Panc1 (cell line): ENCODE results near the gene NDUFC2. TPM values are rescaled to one million over a fixed set of nuclear protein-coding genes. Genes with fewer than 3 reads are reported as not detected.

Experiments
- ATAC-seq: fragments of 200-7000 bp; cut with Tn5 transposase; 2 replicates; pipeline ENCODE4 v1.9.1; 2020; ENCODE audit warnings: mild to moderate bottlenecking, moderate library complexity
- BruUV-seq: library from RNA; stranded (reverse); fragments of 400-500 nt; replicated peaks from 2 replicates; lab custom pipeline; 2021; lab: Mats Ljungman, UMichigan
- CTCF ChIA-PET: fragments of 300-600 bp; sonication (Branson Sonifier 250); formaldehyde crosslinking; loops from one replicate; lab custom pipeline; 2022; ENCODE audit warnings: antibody characterized with exemption; lab: Charles Lee
- POLR2A ChIA-PET: fragments of 300-600 bp; sonication (Branson Sonifier 250); formaldehyde crosslinking; loops from one replicate; lab custom pipeline; 2022; ENCODE audit warnings: antibody characterized with exemption; lab: Charles Lee
- DNase-seq: peaks from one replicate; pipeline ENCODE4 v3.0.0-alpha.2; 2010; ENCODE audit warnings: low read depth, low spot score
- H3K27ac ChIP-seq: 2 replicates; pipeline ENCODE4 v1.5.1; 2011; ENCODE audit warnings: mild to moderate bottlenecking, low read length, inconsistent platforms
- H3K27me3 ChIP-seq: fragments of 200-500 bp; sonication (Bioruptor generic); 2 replicates; pipeline ENCODE4 v1.6.0; 2014; ENCODE audit warnings: low read length, inconsistent platforms; ENCODE audit not compliant: control insufficient read depth, insufficient read depth
- H3K36me3 ChIP-seq: fragments of 200-500 bp; sonication (Bioruptor generic); 2 replicates; pipeline ENCODE4 v1.5.1; 2014; ENCODE audit warnings: inconsistent platforms, mild to moderate bottlenecking, low read length, moderate library complexity; ENCODE audit not compliant: control insufficient read depth, insufficient read depth
- H3K4me1 ChIP-seq: 2 replicates; pipeline ENCODE4 v1.5.1; 2011; ENCODE audit warnings: inconsistent platforms, mild to moderate bottlenecking, low read length, moderate library complexity; ENCODE audit not compliant: control insufficient read depth, insufficient read depth
- H3K4me3 ChIP-seq, 2 experiments: 2 replicates each; pipeline ENCODE4 v1.5.1; 2011 to 2012; ENCODE audit warnings: low read depth in 2 of 2, low read length in 2 of 2, mild to moderate bottlenecking in 2 of 2, inconsistent platforms in 1 of 2, moderate library complexity in 1 of 2
- H3K9me3 ChIP-seq: fragments of 200-500 bp; sonication (Bioruptor generic); 2 replicates; pipeline ENCODE4 v1.5.1; 2014; ENCODE audit warnings: low read depth, mild to moderate bottlenecking, inconsistent platforms, low read length, moderate library complexity; ENCODE audit not compliant: control insufficient read depth, insufficient read depth
- POLR2AphosphoS5 ChIP-seq: IDR thresholded peaks from 2 replicates; pipeline ENCODE4 v1.6.1; 2012; ENCODE audit warnings: mild to moderate bottlenecking, low read depth, low read length, moderate library complexity
- SIN3A ChIP-seq: IDR thresholded peaks from 2 replicates; pipeline ENCODE4 v1.6.1; 2012; ENCODE audit warnings: low read depth, mild to moderate bottlenecking, low read length, moderate library complexity, borderline replicate concordance; ENCODE audit not compliant: insufficient read depth
- TCF7L2 ChIP-seq: IDR thresholded peaks from 2 replicates; pipeline ENCODE4 v1.6.1; 2011; ENCODE audit warnings: mild to moderate bottlenecking, low read depth, low read length, inconsistent platforms
- in situ Hi-C: cut with HindIII; loops from 2 replicates; pipeline ENCODE4 v1.10.0; 2016; ENCODE audit warnings: low sequenced_read_pairs, low pct_unique_long_range_greater_than_20kb
- intact Hi-C: fragments of 100-400 bp; cut with micrococcal nuclease; formaldehyde crosslinking; loops from one replicate; pipeline ENCODE4 v1.10.0; 2022; ENCODE audit not compliant: unreplicated experiment
- total RNA-seq: library from RNA; stranded (reverse); gene quantifications from one replicate; pipeline ENCODE4 v1.2.1, GENCODE V29; 2021; ENCODE audit not compliant: unreplicated experiment
- TF ChIP-seq, protein P1 (sequence below): fragments of 450-650 bp; IDR thresholded peaks from 2 replicates; pipeline ENCODE4 v1.5.1; 2017; ENCODE audit warnings: mild to moderate bottlenecking
- TF ChIP-seq, protein P2 (sequence below), 2 experiments: IDR thresholded peaks; 2 replicates each; pipeline ENCODE4 v1.6.1; 2011 to 2012; ENCODE audit warnings: low read depth in 2 of 2, control low read depth in 1 of 2, low read length in 1 of 2, mild to moderate bottlenecking in 1 of 2, moderate library complexity in 1 of 2; ENCODE audit not compliant: insufficient read depth in 1 of 2

NDUFC2 gene
- total RNA-seq, 1 experiment from 2014 or later: 308 TPM

GRCh38 chr11:78070621-78071020 is 9.0 kb downstream of the NDUFC2 start:
- BruUV-seq: no TSS peak
- TF ChIP-seq TCF7L2 (no peak), POLR2AphosphoS5 (no peak)
- in situ Hi-C loops (no loop called here), intact Hi-C loops (no loop called here)
- no peak; the same call in 1 of the 2 replicates for ATAC-seq
- ChIA-PET POLR2A (no interaction called here), CTCF (no interaction called here)
- Histone ChIP-seq H3K4me1 (peaks cover 7% of the 10 kb centered on the region; the same call in 1 of the 2 replicates), H3K9me3 (no peaks in the 10 kb centered on the region), H3K27me3 (no peaks in the 10 kb centered on the region), H3K36me3 (peaks cover 5% of the 10 kb centered on the region), H3K27ac (no peak overlapping the region), H3K4me3 (no peak overlapping the region)
- no peak for DNase-seq

DNA sequence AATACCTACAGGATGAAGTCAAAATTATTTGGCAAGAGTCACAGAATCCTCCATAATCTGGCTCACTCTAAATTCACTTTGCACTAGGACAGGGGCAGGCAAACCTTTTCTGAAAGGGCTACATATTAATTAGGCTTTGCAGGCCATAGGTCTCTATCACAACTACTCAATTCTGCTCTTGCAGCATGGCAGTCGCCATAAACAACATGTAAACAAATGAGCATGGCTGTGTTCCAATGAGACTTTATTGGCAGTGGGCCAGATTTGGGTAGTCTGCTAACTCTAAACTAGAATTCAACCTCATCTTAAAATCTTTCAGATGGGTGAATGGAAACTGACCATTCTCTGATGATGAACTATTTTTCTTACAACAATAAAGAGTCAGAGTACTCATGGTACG is 10.2 kb downstream of the NDUFC2 start:
- H3K9me3 ChIP-seq: no peaks in the 10 kb centered on the region
- H3K36me3 ChIP-seq: peaks cover 5% of the 10 kb centered on the region
- no peaks in the 10 kb centered on the region for H3K27me3 ChIP-seq
- H3K27ac ChIP-seq: no peak overlapping the region
- no peak for TF ChIP-seq SIN3A
- TF ChIP-seq, protein P1, sequence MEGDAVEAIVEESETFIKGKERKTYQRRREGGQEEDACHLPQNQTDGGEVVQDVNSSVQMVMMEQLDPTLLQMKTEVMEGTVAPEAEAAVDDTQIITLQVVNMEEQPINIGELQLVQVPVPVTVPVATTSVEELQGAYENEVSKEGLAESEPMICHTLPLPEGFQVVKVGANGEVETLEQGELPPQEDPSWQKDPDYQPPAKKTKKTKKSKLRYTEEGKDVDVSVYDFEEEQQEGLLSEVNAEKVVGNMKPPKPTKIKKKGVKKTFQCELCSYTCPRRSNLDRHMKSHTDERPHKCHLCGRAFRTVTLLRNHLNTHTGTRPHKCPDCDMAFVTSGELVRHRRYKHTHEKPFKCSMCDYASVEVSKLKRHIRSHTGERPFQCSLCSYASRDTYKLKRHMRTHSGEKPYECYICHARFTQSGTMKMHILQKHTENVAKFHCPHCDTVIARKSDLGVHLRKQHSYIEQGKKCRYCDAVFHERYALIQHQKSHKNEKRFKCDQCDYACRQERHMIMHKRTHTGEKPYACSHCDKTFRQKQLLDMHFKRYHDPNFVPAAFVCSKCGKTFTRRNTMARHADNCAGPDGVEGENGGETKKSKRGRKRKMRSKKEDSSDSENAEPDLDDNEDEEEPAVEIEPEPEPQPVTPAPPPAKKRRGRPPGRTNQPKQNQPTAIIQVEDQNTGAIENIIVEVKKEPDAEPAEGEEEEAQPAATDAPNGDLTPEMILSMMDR: no peak
- TF ChIP-seq, protein P2, sequence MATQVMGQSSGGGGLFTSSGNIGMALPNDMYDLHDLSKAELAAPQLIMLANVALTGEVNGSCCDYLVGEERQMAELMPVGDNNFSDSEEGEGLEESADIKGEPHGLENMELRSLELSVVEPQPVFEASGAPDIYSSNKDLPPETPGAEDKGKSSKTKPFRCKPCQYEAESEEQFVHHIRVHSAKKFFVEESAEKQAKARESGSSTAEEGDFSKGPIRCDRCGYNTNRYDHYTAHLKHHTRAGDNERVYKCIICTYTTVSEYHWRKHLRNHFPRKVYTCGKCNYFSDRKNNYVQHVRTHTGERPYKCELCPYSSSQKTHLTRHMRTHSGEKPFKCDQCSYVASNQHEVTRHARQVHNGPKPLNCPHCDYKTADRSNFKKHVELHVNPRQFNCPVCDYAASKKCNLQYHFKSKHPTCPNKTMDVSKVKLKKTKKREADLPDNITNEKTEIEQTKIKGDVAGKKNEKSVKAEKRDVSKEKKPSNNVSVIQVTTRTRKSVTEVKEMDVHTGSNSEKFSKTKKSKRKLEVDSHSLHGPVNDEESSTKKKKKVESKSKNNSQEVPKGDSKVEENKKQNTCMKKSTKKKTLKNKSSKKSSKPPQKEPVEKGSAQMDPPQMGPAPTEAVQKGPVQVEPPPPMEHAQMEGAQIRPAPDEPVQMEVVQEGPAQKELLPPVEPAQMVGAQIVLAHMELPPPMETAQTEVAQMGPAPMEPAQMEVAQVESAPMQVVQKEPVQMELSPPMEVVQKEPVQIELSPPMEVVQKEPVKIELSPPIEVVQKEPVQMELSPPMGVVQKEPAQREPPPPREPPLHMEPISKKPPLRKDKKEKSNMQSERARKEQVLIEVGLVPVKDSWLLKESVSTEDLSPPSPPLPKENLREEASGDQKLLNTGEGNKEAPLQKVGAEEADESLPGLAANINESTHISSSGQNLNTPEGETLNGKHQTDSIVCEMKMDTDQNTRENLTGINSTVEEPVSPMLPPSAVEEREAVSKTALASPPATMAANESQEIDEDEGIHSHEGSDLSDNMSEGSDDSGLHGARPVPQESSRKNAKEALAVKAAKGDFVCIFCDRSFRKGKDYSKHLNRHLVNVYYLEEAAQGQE (IDR thresholded peaks at IDR 0.05; ENCODE audit: insufficient read depth in 1 of 2, low read depth in 2 of 2, low read length in 1 of 2): no peak
- no peak for TF ChIP-seq POLR2AphosphoS5
- no peak for TF ChIP-seq TCF7L2
- H3K4me1 ChIP-seq: peaks cover 7% of the 10 kb centered on the region; the same call in 1 of the 2 replicates
- intact Hi-C loops (no loop called here), in situ Hi-C loops (no loop called here)
- no peak for ATAC-seq
- no TSS peak for BruUV-seq
- CTCF ChIA-PET: no interaction called here
- no peak for DNase-seq
- POLR2A ChIA-PET: no interaction called here
- no peak overlapping the region for H3K4me3 ChIP-seq

DNA sequence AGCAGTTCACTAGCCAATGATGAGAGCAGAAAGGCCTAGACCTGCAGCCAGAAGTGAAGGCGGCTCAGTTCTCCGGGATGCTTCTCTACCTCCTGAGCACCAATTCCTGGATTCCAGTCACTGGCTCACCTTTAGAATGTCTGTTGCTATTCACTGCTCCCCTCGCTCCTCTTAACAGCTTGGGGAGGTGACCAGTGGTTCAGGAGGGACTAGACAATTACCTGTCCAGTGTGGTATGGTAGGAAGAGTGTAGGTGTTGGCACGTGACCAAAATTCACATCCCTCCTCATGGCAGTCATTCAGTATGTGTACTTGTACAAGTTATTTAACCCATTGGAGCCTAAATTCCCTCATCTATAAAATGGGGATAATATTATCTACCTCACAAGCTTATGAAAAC is 12.0 kb downstream of the NDUFC2 start:
- H3K4me1 ChIP-seq: peaks cover 14% of the 10 kb centered on the region
- in situ Hi-C loops: no loop called here
- H3K4me3 ChIP-seq: no peak overlapping the region
- intact Hi-C loops: no loop called here
- no peak for DNase-seq
- POLR2A ChIA-PET: no interaction called here
- no peaks in the 10 kb centered on the region for H3K9me3 ChIP-seq
- no peak for ATAC-seq
- CTCF ChIA-PET: interaction anchor here (0.7 kb wide), 1 partner anchor 68 kb away, joined by 3 read pairs; no protein-coding TSS in a partner anchor
- H3K27me3 ChIP-seq: no peaks in the 10 kb centered on the region
- TF ChIP-seq SIN3A (no peak), TCF7L2 (no peak), POLR2AphosphoS5 (no peak)
- TF ChIP-seq, protein P2 (IDR thresholded peaks at IDR 0.05; ENCODE audit: insufficient read depth in 1 of 2, low read depth in 2 of 2, low read length in 1 of 2): no peak
- TF ChIP-seq, protein P1: no peak
- H3K36me3 ChIP-seq: peaks cover 5% of the 10 kb centered on the region
- no peak overlapping the region for H3K27ac ChIP-seq
- no TSS peak for BruUV-seq
